ENCODE results near the gene AP4M1. TPM values are rescaled to one million over a fixed set of nuclear protein-coding genes. Genes with fewer than 3 reads are reported as not detected.
A peak's percentile ranks its signal among the peaks of the same experiment; 100 is the strongest.

Gene AP4M1
- total and polyA plus RNA-seq, 9 of the 15 experiments (the other 6 are each of a cell fraction or from before 2014, with no cell fraction given): 1.3 to 30.9 (median 14.1) TPM

GRCh38 chr7:100130608-100131453 lies 29.4 kb downstream of the AP4M1 start (continued):
- TF ChIP-seq, protein P1, sequence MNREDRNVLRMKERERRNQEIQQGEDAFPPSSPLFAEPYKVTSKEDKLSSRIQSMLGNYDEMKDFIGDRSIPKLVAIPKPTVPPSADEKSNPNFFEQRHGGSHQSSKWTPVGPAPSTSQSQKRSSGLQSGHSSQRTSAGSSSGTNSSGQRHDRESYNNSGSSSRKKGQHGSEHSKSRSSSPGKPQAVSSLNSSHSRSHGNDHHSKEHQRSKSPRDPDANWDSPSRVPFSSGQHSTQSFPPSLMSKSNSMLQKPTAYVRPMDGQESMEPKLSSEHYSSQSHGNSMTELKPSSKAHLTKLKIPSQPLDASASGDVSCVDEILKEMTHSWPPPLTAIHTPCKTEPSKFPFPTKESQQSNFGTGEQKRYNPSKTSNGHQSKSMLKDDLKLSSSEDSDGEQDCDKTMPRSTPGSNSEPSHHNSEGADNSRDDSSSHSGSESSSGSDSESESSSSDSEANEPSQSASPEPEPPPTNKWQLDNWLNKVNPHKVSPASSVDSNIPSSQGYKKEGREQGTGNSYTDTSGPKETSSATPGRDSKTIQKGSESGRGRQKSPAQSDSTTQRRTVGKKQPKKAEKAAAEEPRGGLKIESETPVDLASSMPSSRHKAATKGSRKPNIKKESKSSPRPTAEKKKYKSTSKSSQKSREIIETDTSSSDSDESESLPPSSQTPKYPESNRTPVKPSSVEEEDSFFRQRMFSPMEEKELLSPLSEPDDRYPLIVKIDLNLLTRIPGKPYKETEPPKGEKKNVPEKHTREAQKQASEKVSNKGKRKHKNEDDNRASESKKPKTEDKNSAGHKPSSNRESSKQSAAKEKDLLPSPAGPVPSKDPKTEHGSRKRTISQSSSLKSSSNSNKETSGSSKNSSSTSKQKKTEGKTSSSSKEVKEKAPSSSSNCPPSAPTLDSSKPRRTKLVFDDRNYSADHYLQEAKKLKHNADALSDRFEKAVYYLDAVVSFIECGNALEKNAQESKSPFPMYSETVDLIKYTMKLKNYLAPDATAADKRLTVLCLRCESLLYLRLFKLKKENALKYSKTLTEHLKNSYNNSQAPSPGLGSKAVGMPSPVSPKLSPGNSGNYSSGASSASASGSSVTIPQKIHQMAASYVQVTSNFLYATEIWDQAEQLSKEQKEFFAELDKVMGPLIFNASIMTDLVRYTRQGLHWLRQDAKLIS (CRISPR knock-in tag; IDR thresholded peaks at IDR 0.05): no peak
- no peak for TF ChIP-seq SAP30 (IDR thresholded peaks at IDR 0.05; ENCODE audit: borderline replicate concordance, insufficient read depth, low read depth, low read length, poor library complexity, severe bottlenecking)
- TF ChIP-seq HMBOX1 (IDR thresholded peaks at IDR 0.05): no peak
- 0 out of 2 replicates have a peak, but pooled peaks have one; percentile 3 for TF ChIP-seq ZKSCAN1 (IDR thresholded peaks at IDR 0.05; ENCODE audit: low read depth, low read length)
- no peak for TF ChIP-seq KAT7 (CRISPR knock-in tag; IDR thresholded peaks at IDR 0.05; ENCODE audit: borderline replicate concordance)
- TF ChIP-seq E2F4 (CRISPR knock-in tag; IDR thresholded peaks at IDR 0.05; ENCODE audit: low read depth): no peak
- no peak for TF ChIP-seq TFE3 (CRISPR knock-in tag; IDR thresholded peaks at IDR 0.05)
- peak; percentile 68; the same call in 1 of the 2 replicates for TF ChIP-seq RAD51 (IDR thresholded peaks at IDR 0.05; ENCODE audit: borderline replicate concordance, low read depth)
- TF ChIP-seq PYGO2 (tag; IDR thresholded peaks at IDR 0.05): no peak
- TF ChIP-seq ZSCAN29 (IDR thresholded peaks at IDR 0.05): no peak
- peak; percentile 77 for TF ChIP-seq L3MBTL2 (IDR thresholded peaks at IDR 0.05)
- TF ChIP-seq, protein P2, sequence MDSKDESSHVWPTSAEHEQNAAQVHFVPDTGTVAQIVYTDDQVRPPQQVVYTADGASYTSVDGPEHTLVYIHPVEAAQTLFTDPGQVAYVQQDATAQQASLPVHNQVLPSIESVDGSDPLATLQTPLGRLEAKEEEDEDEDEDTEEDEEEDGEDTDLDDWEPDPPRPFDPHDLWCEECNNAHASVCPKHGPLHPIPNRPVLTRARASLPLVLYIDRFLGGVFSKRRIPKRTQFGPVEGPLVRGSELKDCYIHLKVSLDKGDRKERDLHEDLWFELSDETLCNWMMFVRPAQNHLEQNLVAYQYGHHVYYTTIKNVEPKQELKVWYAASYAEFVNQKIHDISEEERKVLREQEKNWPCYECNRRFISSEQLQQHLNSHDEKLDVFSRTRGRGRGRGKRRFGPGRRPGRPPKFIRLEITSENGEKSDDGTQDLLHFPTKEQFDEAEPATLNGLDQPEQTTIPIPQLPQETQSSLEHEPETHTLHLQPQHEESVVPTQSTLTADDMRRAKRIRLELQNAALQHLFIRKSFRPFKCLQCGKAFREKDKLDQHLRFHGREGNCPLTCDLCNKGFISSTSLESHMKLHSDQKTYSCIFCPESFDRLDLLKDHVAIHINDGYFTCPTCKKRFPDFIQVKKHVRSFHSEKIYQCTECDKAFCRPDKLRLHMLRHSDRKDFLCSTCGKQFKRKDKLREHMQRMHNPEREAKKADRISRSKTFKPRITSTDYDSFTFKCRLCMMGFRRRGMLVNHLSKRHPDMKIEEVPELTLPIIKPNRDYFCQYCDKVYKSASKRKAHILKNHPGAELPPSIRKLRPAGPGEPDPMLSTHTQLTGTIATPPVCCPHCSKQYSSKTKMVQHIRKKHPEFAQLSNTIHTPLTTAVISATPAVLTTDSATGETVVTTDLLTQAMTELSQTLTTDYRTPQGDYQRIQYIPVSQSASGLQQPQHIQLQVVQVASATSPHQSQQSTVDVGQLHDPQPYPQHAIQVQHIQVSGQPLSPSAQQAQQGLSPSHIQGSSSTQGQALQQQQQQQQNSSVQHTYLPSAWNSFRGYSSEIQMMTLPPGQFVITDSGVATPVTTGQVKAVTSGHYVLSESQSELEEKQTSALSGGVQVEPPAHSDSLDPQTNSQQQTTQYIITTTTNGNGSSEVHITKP (IDR thresholded peaks at IDR 0.05; ENCODE audit: partially characterized antibody): peak; percentile 40
- 0 out of 2 replicates have a peak, but pooled peaks have one; percentile 35 for TF ChIP-seq RB1 (IDR thresholded peaks at IDR 0.05; ENCODE audit: low read depth)
- no peak for TF ChIP-seq HNRNPLL (IDR thresholded peaks at IDR 0.05; ENCODE audit: low read depth, low read length, poor library complexity, severe bottlenecking)
- peak; percentile 34; the same call in 1 of the 2 replicates for TF ChIP-seq NCOA1 (IDR thresholded peaks at IDR 0.05; ENCODE audit: low read depth)

Data from K562 (cell line).